Measurements from ENCODE around the gene MID1. TPM values are rescaled to one million over a fixed set of nuclear protein-coding genes. Genes with fewer than 3 reads are reported as not detected.

Gene MID1
- total RNA-seq, 4 donors from 2014 or later, result 0.91 to 1.9 (median 1.8) TPM

DNA sequence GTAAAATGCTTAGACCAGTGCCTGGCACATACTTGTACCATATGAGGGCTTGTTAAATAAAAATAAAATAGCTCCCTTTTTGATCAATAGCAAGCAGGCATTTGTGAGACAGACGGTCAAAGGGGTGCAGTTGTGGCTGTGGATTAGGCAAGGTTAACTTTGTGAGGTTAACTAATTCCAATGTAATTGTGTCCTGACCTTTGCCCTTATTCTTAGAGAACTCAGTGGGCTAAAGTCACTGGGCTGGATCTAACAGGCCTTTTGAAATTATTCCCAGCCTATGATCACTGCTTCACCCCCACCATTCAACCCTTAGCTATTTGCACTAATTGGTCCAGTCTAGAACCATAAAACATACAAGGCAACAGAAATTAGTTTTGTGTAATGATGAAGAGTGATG lies 166.4 kb downstream of the MID1 start:
- in situ Hi-C loops (cut with MboI; ENCODE audit: low sequenced_read_pairs in 4 of 4), result no loop called here
- Histone ChIP-seq H3K27me3 (no peaks in the 10 kb centered on the region), H3K4me1 (no peaks in the 10 kb centered on the region), H3K4me3 (no peak overlapping the region), H3K9me3 (no peaks in the 10 kb centered on the region), H3K36me3 (no peaks in the 10 kb centered on the region), H3K27ac (no peak overlapping the region)
- no peak for DNase-seq
- intact Hi-C loops (cut with DNase I; ENCODE audit: low total_unique reads), result no loop called here
- no peak for ATAC-seq
- TF ChIP-seq, protein P1, sequence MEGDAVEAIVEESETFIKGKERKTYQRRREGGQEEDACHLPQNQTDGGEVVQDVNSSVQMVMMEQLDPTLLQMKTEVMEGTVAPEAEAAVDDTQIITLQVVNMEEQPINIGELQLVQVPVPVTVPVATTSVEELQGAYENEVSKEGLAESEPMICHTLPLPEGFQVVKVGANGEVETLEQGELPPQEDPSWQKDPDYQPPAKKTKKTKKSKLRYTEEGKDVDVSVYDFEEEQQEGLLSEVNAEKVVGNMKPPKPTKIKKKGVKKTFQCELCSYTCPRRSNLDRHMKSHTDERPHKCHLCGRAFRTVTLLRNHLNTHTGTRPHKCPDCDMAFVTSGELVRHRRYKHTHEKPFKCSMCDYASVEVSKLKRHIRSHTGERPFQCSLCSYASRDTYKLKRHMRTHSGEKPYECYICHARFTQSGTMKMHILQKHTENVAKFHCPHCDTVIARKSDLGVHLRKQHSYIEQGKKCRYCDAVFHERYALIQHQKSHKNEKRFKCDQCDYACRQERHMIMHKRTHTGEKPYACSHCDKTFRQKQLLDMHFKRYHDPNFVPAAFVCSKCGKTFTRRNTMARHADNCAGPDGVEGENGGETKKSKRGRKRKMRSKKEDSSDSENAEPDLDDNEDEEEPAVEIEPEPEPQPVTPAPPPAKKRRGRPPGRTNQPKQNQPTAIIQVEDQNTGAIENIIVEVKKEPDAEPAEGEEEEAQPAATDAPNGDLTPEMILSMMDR (IDR thresholded peaks at IDR 0.05 in 4 of 5, conservative IDR thresholded peaks at IDR 0.05 in 1 of 5), result no peak
- TF ChIP-seq POLR2A (IDR thresholded peaks at IDR 0.05), result no peak

DNA sequence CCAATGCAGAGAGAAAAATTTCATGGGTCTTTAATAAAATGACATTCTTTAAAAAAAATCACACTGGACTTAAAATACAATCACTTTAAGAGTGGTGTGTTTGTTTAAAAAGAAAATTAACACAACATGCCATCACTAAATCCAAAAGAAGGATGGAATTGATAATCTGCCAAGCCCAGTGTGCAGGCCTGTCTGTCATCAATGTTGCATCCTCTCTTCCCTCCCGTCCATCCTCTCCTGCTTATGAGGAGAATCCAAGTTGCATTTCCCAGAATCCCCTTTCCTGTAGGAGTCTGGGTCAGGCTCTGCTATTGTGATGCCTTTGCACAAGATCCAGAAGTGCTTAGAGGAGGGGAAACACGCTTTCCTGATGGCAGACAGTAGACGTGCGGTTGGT lies 169.4 kb downstream of the MID1 start:
- DNase-seq, result no peak
- no peak overlapping the region for H3K4me3 ChIP-seq
- no peaks in the 10 kb centered on the region for H3K4me1 ChIP-seq
- no peaks in the 10 kb centered on the region for H3K36me3 ChIP-seq
- intact Hi-C loops (cut with DNase I; ENCODE audit: low total_unique reads), result no loop called here
- ATAC-seq, result no peak
- no peaks in the 10 kb centered on the region for H3K27me3 ChIP-seq
- TF ChIP-seq POLR2A (IDR thresholded peaks at IDR 0.05), result no peak
- TF ChIP-seq, protein P1 (IDR thresholded peaks at IDR 0.05 in 4 of 5, conservative IDR thresholded peaks at IDR 0.05 in 1 of 5), result no peak
- H3K9me3 ChIP-seq, result no peaks in the 10 kb centered on the region
- in situ Hi-C loops (cut with MboI; ENCODE audit: low sequenced_read_pairs in 4 of 4), result no loop called here
- H3K27ac ChIP-seq, result no peak overlapping the region

DNA sequence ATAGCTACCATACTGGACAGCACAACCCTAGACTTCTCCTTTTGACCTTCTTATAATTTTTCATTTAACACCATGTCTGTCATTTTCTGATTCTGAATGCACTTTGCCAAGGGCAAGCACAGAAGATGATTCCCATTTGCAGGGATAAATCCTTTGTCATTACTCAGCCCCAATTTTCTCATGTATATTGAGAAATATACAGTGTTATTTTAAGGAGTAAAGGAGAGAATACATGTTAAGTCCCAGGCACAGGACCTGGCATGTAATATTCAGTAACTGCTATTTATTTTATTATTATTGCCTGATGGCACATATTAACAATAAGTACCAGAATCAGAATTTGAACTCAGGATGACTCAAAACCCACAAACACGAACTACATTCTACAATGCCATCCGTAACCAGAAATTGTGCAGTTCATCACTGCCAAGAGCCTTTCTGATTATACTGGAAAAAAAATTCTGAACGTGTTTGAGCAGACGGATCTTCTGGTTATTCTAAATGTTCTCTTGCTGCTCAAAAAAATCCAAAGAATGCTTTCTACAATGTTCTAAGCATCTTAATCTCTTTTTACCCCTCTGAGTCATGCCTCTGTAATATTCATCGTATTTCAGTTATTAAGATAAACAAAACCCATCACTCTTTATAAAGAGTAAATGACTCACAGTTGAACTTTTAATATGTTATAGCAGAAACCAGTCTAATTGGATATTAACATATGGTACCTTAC lies 170.0 kb downstream of the MID1 start:
- Histone ChIP-seq H3K4me3 (no peak overlapping the region), H3K36me3 (no peaks in the 10 kb centered on the region), H3K4me1 (no peaks in the 10 kb centered on the region), H3K27ac (no peak overlapping the region), H3K9me3 (no peaks in the 10 kb centered on the region), H3K27me3 (no peaks in the 10 kb centered on the region)
- in situ Hi-C loops (cut with MboI; ENCODE audit: low sequenced_read_pairs in 4 of 4), result no loop called here
- DNase-seq (no peak), ATAC-seq (no peak)
- intact Hi-C loops (cut with DNase I; ENCODE audit: low total_unique reads), result no loop called here
- TF ChIP-seq, protein P1 (IDR thresholded peaks at IDR 0.05 in 4 of 5, conservative IDR thresholded peaks at IDR 0.05 in 1 of 5), result no peak
- no peak for TF ChIP-seq POLR2A (IDR thresholded peaks at IDR 0.05)

DNA sequence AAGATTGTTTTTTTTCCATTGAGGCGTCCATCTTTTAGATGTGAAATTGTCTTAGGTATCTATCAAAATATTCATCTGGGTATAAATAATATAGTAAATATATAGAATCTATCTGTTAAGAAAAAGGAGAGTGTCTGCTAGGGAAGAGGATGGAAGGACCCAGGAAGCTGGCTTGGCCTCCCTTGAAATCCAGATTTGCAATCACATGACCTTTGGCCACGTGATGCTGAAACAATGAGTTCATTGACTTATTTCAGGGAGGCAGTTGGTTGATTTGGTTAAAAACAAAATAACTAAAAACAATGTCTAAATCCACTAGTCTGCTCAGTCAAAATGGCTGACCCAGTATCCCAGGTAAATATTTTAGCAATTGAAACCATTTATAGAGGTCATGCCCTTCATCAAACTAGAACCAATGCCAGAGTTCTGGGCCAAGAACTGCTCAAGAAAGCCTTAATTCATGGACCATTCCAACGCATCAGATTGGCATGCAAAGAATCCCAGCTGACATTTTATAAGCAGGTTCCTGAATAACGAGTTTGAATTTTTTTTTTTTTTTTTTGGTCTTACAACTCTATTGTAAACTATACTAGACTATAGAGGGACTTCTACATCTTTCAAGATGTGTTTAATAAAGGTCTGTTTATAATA lies 172.7 kb downstream of the MID1 start:
- Histone ChIP-seq H3K4me3 (no peak overlapping the region), H3K27me3 (no peaks in the 10 kb centered on the region), H3K9me3 (no peaks in the 10 kb centered on the region), H3K4me1 (no peaks in the 10 kb centered on the region), H3K27ac (no peak overlapping the region), H3K36me3 (no peaks in the 10 kb centered on the region)
- no peak for DNase-seq
- intact Hi-C loops (cut with DNase I; ENCODE audit: low total_unique reads) (no loop called here), in situ Hi-C loops (cut with MboI; ENCODE audit: low sequenced_read_pairs in 4 of 4) (no loop called here)
- ATAC-seq, result no peak
- no peak for TF ChIP-seq POLR2A (IDR thresholded peaks at IDR 0.05)
- TF ChIP-seq, protein P1 (IDR thresholded peaks at IDR 0.05 in 4 of 5, conservative IDR thresholded peaks at IDR 0.05 in 1 of 5), result no peak

Data from gastrocnemius medialis (tissue), 4 donors.